ENCODE results near the gene IGFBP3. TPM values are rescaled to one million over a fixed set of nuclear protein-coding genes. Genes with fewer than 3 reads are reported as not detected.

The IGFBP3 gene
- total RNA-seq, 2 donors from 2014 or later: 122 to 251 TPM

DNA sequence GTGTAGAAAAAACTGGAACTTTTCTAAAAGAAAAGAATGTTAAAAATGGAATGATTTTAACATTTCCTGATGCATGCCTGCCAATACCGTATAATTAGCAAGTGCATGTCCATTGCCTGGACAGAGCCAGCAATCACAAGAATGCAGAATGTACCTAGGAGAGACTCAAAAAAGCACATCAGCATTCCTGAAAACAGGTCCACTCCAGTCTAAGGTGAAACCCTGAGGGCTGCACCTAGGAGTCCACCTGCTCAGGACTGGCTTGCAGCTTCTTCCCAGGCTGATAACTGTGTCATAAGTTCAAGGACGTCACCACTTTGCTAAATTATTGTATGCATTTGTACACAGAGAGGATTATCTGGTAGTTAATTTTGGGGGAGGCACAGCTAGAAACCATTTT lies 53.6 kb downstream of the IGFBP3 start:
- no peak overlapping the region for H3K4me3 ChIP-seq
- TF ChIP-seq, protein P1, sequence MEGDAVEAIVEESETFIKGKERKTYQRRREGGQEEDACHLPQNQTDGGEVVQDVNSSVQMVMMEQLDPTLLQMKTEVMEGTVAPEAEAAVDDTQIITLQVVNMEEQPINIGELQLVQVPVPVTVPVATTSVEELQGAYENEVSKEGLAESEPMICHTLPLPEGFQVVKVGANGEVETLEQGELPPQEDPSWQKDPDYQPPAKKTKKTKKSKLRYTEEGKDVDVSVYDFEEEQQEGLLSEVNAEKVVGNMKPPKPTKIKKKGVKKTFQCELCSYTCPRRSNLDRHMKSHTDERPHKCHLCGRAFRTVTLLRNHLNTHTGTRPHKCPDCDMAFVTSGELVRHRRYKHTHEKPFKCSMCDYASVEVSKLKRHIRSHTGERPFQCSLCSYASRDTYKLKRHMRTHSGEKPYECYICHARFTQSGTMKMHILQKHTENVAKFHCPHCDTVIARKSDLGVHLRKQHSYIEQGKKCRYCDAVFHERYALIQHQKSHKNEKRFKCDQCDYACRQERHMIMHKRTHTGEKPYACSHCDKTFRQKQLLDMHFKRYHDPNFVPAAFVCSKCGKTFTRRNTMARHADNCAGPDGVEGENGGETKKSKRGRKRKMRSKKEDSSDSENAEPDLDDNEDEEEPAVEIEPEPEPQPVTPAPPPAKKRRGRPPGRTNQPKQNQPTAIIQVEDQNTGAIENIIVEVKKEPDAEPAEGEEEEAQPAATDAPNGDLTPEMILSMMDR (IDR thresholded peaks at IDR 0.05): no peak
- no peaks in the 10 kb centered on the region for H3K27me3 ChIP-seq
- H3K36me3 ChIP-seq: no peaks in the 10 kb centered on the region
- no peak overlapping the region for H3K27ac ChIP-seq
- H3K4me1 ChIP-seq: no peaks in the 10 kb centered on the region
- no peak for DNase-seq (ENCODE audit: low spot score)
- H3K9me3 ChIP-seq: peaks cover 0 to 7% of the 10 kb centered on the region in 2 donors

DNA sequence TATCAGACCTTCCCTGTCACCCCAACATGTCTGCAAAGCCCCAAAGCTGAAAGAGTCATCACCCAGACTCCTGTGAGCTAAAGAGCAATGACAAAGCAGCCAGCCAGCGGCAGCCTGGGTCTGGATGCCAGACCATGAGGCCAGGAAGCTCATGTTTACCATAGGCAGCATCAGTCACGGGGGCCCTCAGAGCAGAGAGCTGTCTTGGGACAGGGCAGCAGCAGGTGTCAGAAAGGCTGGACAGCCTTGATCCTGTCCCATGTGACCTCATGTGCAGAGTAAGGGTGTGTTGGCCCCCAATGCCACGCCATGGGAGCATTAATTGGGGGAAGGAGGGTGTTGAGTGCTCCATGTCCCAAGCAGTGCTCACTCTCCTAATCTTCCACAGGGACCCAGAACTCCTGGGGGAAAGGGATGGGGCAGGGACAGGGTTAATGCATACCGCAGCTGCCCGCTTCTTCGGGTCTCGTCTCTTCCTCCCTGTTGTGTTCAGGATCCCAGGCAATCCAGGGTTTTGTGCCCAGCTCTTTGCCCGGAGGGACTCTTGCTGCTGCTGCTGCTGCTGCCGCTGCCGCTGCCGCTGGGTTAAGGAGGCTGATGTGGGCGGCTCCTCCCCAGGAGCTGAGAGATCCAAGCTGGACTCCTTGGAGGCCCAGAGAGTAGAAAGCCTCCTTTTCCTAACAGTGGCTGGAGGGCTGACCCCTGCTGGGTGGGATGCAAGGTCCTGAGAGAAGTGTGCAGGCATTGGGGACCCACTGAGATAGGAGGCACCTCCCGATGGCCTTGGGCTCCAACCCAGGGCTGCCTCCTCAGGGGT lies 55.3 kb downstream of the IGFBP3 start:
- Histone ChIP-seq H3K4me1 (no peaks in the 10 kb centered on the region), H3K27me3 (no peaks in the 10 kb centered on the region), H3K4me3 (no peak overlapping the region), H3K9me3 (peaks cover 0 to 7% of the 10 kb centered on the region in 2 donors), H3K27ac (no peak overlapping the region), H3K36me3 (no peaks in the 10 kb centered on the region)
- DNase-seq (ENCODE audit: low spot score): no peak
- TF ChIP-seq, protein P1 (IDR thresholded peaks at IDR 0.05): no peak

DNA sequence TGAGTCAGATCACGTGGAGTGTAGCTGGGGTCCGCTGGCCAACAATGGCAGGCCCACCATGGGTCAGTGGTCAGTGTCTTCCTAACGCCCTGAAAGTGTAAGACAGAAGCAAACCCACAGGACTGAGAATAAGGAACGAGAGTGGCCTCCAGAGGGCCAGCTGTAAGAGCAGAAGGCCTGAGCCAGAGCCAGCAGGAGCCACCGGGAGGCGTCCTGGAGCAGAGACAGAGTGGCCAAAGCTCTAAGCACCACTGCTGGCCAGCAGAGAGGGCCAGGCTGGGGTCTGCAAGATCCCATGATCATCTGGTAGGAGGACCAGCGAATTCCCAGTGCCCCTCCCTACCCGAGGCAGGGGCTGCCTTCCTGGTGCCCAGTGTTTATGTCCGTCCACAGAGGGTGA lies 57.4 kb downstream of the IGFBP3 start:
- H3K27ac ChIP-seq: no peak overlapping the region
- no peak overlapping the region for H3K4me3 ChIP-seq
- TF ChIP-seq, protein P1 (IDR thresholded peaks at IDR 0.05): no peak
- no peak for DNase-seq (ENCODE audit: low spot score)
- H3K4me1 ChIP-seq: no peaks in the 10 kb centered on the region
- H3K9me3 ChIP-seq: peaks cover 0 to 7% of the 10 kb centered on the region in 2 donors
- H3K27me3 ChIP-seq: no peaks in the 10 kb centered on the region
- H3K36me3 ChIP-seq: no peaks in the 10 kb centered on the region

Other genes with a start within 250 kb of the IGFBP3 start
- not detected for gene CCDC201, start 48.2 kb downstream of the IGFBP3 start, total RNA-seq
- 1 to 10 TPM in 1 of 2 donors, not detected in 1; 1.6 TPM for gene IGFBP1, start 32.8 kb downstream of the IGFBP3 start, total RNA-seq

All from right atrium auricular region (tissue), 2 donors.